HG03103 (cell line): ENCODE data around the gene CREM.
A peak's percentile ranks its signal among the peaks of the same experiment; 100 is the strongest.
"Not testable (repeated sequence)": the region's sequence is repeated elsewhere in the genome, so short reads cannot be mapped to it uniquely, and the experiment has no call there.

Experiments
- ATAC-seq: cut with Tn5 transposase; IDR thresholded peaks from one replicate; pipeline ENCODE4 v1.9.1; 2021; ENCODE audit warnings: low read depth; ENCODE audit not compliant: unreplicated experiment

Gene CREM

GRCh38 chr10:35126530-35127288 lies at the start of gene CREM:
Gene CREM, plus strand, starts transcription at chr10:35126846. Its CDS starts 10,990 bp downstream, at chr10:35137836.
- peak; percentile 66 for ATAC-seq

- ATAC-seq = no peak
Measured at GRCh38 chr10:35079265-35079664, 47.4 kb upstream of the CREM start.

DNA sequence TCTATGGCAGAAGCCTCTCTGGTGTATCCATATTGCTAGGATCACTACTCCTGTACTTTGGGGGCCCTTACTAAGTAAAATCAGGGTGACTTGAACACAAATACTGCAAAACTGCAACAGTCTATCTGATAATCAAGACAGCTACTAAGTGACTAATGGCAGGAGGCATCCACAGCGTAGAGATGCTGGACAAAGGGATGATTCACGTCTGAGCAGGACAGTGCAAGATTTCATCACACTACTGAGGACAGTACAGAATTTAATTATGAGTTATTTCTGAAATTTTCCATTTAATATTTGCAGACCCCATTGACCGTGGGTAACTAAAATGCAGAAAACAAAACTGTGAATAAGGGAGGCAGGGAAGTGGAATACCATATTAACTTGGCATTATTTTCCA lies 46.9 kb upstream of the CREM start:
- ATAC-seq = no peak

- ATAC-seq = not testable (repeated sequence)
Measured at GRCh38 chr10:35080261-35080660, 46.4 kb upstream of the CREM start.

- ATAC-seq = no peak
Measured at GRCh38 chr10:35083242-35083641, 43.4 kb upstream of the CREM start.

DNA sequence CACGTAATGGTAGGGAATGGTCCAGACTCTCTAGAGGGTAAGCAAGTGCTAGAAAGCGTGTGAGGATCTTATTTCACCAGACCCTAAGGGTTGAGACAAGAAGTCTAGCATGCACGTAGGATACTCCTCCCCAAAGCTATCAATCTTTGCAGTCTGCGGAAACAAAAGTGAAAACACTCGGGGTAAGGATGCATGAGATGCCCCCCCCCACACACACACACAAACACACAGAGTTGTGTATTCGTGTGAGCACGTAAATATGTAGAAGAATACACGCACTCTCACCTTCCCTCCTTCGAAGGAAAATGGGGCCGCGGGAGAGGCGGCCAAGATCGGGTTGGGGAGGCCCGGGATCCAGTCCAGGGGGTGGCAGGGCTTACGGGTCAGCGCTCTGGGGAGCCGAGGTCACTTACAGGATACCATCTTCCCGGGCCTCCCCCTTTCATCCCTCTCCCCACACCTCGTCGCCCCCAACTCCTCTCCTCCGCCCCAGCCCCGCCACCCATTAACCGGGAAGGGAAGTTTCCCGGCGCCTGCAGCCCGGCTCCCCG lies 37.0 kb upstream of the CREM start:
- peak; percentile 33 for ATAC-seq

GRCh38 chr10:35090162-35090954 lies 36.3 kb upstream of the CREM start, which contains the start of gene CUL2:
Gene CUL2, minus strand, starts transcription at chr10:35090341. Its CDS starts 19,024 bp downstream, at chr10:35071317.
- ATAC-seq = peak; percentile 87

DNA sequence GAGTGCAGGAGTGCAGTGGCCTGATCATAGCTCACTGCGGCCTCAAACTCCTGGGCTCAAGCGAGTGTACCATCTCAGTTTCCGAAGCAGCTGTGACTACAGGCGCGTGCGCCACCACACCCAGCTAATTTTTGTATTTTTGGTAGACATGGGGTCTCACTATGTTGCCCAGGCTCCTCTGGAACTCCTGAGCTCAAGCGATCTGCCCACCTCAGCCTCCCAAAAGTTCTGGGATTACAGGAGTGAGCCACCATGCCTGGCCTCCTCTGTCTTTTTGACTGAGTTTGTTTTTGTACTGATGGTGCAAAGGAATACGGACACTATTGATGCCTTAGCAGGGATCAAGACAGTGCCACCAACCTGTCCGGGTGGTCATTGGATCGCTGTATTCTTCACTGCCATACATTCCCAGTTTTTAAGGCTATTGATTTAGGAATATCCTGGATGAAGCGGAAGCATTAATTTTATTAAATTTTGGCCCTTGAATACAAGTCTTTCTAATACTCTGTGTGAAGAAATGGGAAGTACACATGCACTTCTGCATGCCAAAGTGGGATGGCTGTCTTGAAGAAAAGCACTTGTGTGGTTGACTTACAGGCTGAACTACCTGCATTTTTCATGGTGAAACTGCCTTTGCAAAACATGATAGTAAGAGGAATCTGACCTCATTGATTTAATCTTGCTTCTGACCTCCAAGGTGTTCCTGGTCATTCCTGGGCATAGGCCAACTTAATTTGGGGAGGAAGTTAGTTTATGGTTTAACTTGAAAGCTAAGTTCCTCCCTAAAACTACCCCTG lies 34.5 kb upstream of the CREM start:
- no peak for ATAC-seq

GRCh38 chr10:35092851-35093250 lies 33.8 kb upstream of the CREM start:
- no peak for ATAC-seq

DNA sequence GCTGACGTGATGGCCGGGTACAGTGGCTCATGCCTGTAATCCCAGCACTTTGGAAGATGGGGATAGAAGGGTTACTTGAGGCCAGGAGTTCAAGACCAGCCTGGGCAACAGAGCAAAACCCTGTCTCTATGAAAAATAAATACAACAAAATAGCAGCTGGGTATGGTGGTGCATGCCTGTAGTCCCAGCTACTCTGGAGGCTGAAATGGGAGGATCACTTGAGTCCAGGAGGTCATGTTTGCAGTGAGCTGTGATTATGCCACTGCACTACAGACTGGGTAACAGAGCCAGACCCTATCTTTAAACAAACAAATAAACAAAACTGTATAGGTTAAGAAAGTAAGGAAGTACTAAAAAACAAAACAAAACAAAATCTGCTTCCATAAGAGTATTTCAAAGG lies 30.3 kb upstream of the CREM start:
- no peak for ATAC-seq

GRCh38 chr10:35097510-35097909 lies 29.1 kb upstream of the CREM start:
- ATAC-seq = no peak

- ATAC-seq = no peak
Measured at GRCh38 chr10:35103882-35104281, 22.8 kb upstream of the CREM start.

DNA sequence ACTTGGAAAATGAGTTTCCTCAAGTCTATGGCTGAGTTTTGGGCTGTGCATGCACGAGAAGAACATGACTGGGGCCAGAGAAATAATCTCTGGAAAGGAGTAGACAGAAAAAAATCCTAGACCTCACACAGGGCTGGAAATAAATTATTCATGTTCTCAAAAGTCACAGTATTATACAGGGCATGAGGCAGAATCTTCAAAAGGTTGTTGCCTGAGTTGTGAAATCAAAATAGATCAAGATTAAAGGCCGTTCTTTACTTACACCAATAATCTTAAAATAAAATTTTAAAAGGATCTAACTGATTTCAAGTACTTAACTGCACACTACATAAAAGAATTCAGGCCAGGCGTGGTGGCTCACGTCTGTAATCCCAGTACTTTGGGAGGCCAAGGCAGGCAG lies 14.1 kb upstream of the CREM start:
- ATAC-seq = no peak

DNA sequence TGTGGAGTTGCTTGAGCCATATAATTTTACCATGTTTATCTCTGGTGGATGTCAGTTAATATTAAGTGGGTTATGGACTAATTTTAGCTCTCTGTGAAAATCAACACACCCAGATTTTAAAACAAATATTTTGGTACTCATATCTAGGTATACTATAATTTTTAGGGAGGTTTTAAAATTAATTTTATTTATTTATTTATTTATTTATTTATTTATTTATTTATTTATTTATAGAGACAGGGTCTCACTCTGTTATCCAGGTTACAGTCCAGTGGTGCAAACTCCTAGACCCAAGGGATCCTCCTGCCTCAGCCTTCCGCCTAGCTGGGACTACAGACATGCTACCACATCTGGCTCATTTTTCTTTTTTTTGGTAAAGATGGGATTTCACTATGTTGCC lies 7.3 kb upstream of the CREM start:
- ATAC-seq = no peak

GRCh38 chr10:35124540-35124939 lies 2.1 kb upstream of the CREM start:
- no peak for ATAC-seq

DNA sequence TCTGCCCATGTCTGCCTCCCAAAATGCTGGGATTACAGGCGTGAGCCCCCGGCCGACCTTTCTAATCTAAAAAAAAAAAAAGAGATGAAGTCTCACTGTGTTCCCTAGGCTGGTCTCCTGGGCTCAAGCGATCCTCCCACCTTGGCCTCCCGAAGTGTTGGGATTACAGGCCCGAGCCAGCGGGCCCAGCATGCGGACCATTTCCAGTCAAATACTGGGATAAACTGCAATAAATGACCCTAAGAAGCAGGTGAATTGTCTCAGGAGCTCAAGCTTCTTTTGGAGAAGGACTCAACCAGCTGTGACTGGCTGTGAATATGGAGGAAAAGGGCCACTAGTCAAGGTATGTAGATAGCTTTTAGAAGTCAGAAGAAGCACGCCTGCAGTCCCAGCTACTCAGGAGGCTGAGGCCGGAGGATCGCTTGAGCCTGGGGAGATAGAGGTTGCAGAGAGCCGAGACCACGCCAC lies 550 bp upstream of the CREM start:
- ATAC-seq = no peak

DNA sequence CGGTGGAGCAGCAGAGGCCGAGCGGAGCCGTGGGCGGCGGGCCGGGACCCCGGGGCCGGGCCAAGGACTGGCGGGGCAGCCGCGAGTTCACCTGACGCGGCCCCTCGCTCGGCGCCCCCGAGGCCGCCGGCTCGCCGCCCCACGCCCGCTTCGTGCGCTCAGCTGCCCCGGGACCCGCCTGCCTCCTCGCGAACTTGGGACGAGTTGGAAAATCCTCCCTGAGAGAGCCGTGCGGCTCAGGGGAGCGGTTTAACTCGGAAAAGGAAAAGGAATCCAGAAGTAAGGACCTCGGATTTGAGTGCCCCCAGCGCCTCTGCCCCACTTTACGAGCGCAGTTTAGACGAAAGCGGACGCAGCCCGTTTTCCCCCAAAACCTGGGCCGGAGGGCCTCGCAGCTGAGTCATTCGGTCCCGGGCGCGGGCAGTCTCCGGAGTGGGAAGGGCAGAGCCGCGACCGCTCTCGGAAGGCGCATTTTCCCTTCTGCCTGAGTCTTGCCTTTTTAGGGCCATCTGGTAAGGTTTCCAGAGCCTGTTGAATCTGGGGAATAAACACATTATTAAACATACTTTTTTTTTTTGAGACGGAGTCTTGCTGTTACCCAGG lies 744 bp downstream of the CREM start:
- ATAC-seq = no peak

DNA sequence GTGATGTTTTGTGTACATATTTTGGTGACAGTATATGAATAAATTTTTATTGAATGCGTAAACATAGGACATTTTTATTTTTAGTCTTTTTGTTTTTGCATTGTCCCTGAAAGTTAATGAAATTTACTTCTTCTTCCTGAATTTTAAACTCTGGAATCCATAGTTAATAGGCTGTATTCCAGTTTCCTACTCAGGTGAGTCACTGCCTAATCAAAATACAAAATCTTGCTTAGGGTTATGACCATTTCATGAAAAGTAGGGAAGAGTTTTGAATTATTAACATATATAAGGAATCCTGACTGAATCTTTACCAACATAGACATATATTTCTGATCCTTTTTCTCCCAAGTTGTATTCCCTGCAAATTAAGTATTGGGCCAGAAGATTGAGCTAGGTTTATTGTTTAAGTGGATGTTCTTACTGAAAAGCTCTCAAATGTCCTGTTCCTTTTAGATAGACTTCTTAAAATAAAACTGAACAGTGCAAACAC lies 2.6 kb downstream of the CREM start:
- no peak for ATAC-seq

GRCh38 chr10:35130663-35131062 lies 4.0 kb downstream of the CREM start:
- ATAC-seq = no peak

DNA sequence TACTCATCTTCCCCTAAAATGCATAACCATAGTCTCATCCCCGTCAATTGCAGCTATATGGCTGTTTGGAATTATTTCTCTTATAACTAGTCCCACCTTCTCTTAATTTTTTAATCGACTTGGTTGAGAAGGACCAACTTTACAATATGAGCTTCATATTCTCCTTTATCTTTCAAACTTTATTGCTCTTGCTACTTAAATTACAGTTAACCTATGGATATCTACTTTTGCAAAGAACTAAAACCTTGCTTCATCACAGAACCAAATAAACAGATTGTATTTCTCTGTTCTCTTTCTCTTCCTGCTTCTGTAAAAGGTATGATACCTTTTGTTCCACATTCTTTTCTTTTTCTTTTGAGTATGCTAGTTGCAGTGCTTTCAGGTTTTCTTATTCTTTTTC lies 6.1 kb downstream of the CREM start:
- no peak for ATAC-seq
